HepG2 (cell line): Measurements from ENCODE around the gene VPS52. TPM values are rescaled to one million over a fixed set of nuclear protein-coding genes. Genes with fewer than 3 reads are reported as not detected.
A peak's percentile ranks its signal among the peaks of the same experiment; 100 is the strongest.

Experiments used
- ATAC-seq: fragments of 200-7000 bp; cut with Tn5 transposase; 3 replicates; pipeline ENCODE4 v1.9.1; 2020; ENCODE audit warnings: mild to moderate bottlenecking, moderate library complexity
- BruUV-seq: library from RNA; stranded (reverse); fragments of 400-500 nt; replicated peaks from 2 replicates; lab custom pipeline; 2021; lab: Mats Ljungman, UMichigan
- CTCF ChIA-PET: fragments of 300-600 bp; formaldehyde crosslinking; extraction: SDS; loops from one replicate; lab custom pipeline; 2021; ENCODE audit warnings: low total read pairs, inconsistent platforms, low intra/inter-chr PET ratio; lab: Yijun Ruan, JAX
- POLR2A ChIA-PET: fragments of 350-600 bp; sonication (Branson Sonifier 250); formaldehyde crosslinking; loops from one replicate; lab custom pipeline; 2020; ENCODE audit warnings: antibody characterized with exemption, inconsistent platforms; lab: Yijun Ruan, JAX
- DNase-seq: peaks from one replicate; pipeline ENCODE4 v3.0.0-alpha.2; 2015; ENCODE audit warnings: low spot score
- FAIRE-seq: peaks from 3 replicates; lab custom pipeline; 2011; peaks lifted over from hg19 to GRCh38; lab: Jason Lieb, UNC
- H2AFZ ChIP-seq: one replicate; pipeline ENCODE4 v1.6.1; 2011; ENCODE audit warnings: low read length, inconsistent platforms
- H3K27ac ChIP-seq: fragments of 300-600 bp; 3 replicates; pipeline ENCODE4 v1.8.0; 2011; ENCODE audit warnings: mixed run types, mild to moderate bottlenecking, mixed read lengths, low read length, inconsistent platforms; ENCODE audit not compliant: insufficient read depth; ENCODE audit errors: extremely low read length
- H3K27me3 ChIP-seq, 2 experiments: fragments of 200-600 bp in 1 of 2; 2 replicates in 1 of 2; 3 replicates in 1 of 2; pipeline versions ENCODE4 v1.6.0 to v1.8.0; 2011; ENCODE audit warnings: low read length in 2 of 2, mild to moderate bottlenecking in 2 of 2, moderate library complexity in 2 of 2, inconsistent platforms in 1 of 2; ENCODE audit not compliant: insufficient read depth in 2 of 2, control insufficient read depth in 1 of 2
- H3K36me3 ChIP-seq, 2 experiments: fragments of 200-600 bp in 1 of 2; replicated peaks in 1 of 2; 2 replicates in 1 of 2; 3 replicates in 1 of 2; pipeline versions ENCODE4 v1.5.1 to v1.8.0; 2011; ENCODE audit warnings: low read length in 2 of 2, inconsistent platforms in 1 of 2; ENCODE audit not compliant: insufficient read depth in 2 of 2, control insufficient read depth in 1 of 2
- H3K4me1 ChIP-seq: 2 replicates; pipeline ENCODE4 v1.5.1; 2012; ENCODE audit warnings: low read length, inconsistent platforms; ENCODE audit not compliant: insufficient read depth
- H3K4me2 ChIP-seq: 2 replicates; pipeline ENCODE4 v1.6.0; 2011; ENCODE audit warnings: low read depth, low read length, inconsistent platforms
- H3K4me3 ChIP-seq, 3 experiments: fragments of 200-600 bp in 1 of 3; sonication (generic), shearing (Covaris generic) in 1 of 3; replicated peaks in 1 of 3; 2 replicates each; pipeline ENCODE4 v1.5.1; 2011 to 2016; ENCODE audit warnings: low read length in 3 of 3, inconsistent platforms in 2 of 3, low read depth in 2 of 3, mild to moderate bottlenecking in 2 of 3, control low read depth in 1 of 3, mixed read lengths in 1 of 3; ENCODE audit not compliant: insufficient read depth in 1 of 3
- H3K79me2 ChIP-seq: one replicate; pipeline ENCODE4 v1.6.1; 2011; ENCODE audit warnings: low read length, inconsistent platforms; ENCODE audit not compliant: insufficient read depth
- H3K9ac ChIP-seq: 2 replicates; pipeline ENCODE4 v1.6.0; 2011; ENCODE audit warnings: mild to moderate bottlenecking, low read depth, low read length, inconsistent platforms; ENCODE audit not compliant: insufficient read depth
- H3K9me3 ChIP-seq: 2 replicates; pipeline ENCODE4 v1.5.1; 2012; ENCODE audit warnings: mild to moderate bottlenecking, low read length
- H4K20me1 ChIP-seq: 2 replicates; pipeline ENCODE4 v1.6.0; 2011; ENCODE audit warnings: inconsistent platforms, mild to moderate bottlenecking, low read length, moderate library complexity; ENCODE audit not compliant: insufficient read depth
- AGO2 ChIP-seq: fragments of 200-400 bp; formaldehyde crosslinking; optimal IDR thresholded peaks from 2 replicates; pipeline ENCODE3; 2017; ENCODE audit warnings: mild to moderate bottlenecking, low read depth, low read length, moderate library complexity
- CAMTA2 ChIP-seq: sonication (generic); formaldehyde crosslinking; IDR thresholded peaks from 2 replicates; pipeline ENCODE4 v1.4.0; 2020; ENCODE audit warnings: mild to moderate bottlenecking, missing genetic modification reagents, borderline replicate concordance
- CHD4 ChIP-seq: fragments of 200-600 bp; sonication (generic); IDR thresholded peaks from 2 replicates; pipeline ENCODE4 v1.7.0; 2017; ENCODE audit warnings: mild to moderate bottlenecking, low read length, borderline replicate concordance
- EED ChIP-seq: sonication (generic); formaldehyde crosslinking; IDR thresholded peaks from 2 replicates; pipeline ENCODE4 v1.5.0; 2020; ENCODE audit warnings: mild to moderate bottlenecking, missing genetic modification reagents
- KDM5B ChIP-seq: sonication (generic); formaldehyde crosslinking; IDR thresholded peaks from 2 replicates; pipeline ENCODE4 v1.4.0; 2020; ENCODE audit warnings: missing genetic modification reagents, mild to moderate bottlenecking, borderline replicate concordance
- NFIB ChIP-seq: sonication (generic); formaldehyde crosslinking; IDR thresholded peaks from 2 replicates; pipeline ENCODE4 v1.9.0; 2021; ENCODE audit warnings: missing genetic modification reagents, mild to moderate bottlenecking, borderline replicate concordance
- NR1H2 ChIP-seq: sonication (generic); formaldehyde crosslinking; IDR thresholded peaks from 2 replicates; pipeline ENCODE4 v1.8.1; 2022; ENCODE audit warnings: low read depth, missing genetic modification reagents, borderline replicate concordance
- RBM22 ChIP-seq: fragments of 200-400 bp; formaldehyde crosslinking; optimal IDR thresholded peaks from 2 replicates; pipeline ENCODE3; 2017; ENCODE audit warnings: mild to moderate bottlenecking, low read length, moderate library complexity
- SATB2 ChIP-seq: sonication (generic); formaldehyde crosslinking; IDR thresholded peaks from 2 replicates; pipeline ENCODE4 v1.5.0; 2020; ENCODE audit warnings: missing genetic modification reagents
- ZNF333 ChIP-seq: sonication (generic); formaldehyde crosslinking; IDR thresholded peaks from 2 replicates; pipeline ENCODE4 v1.4.0; 2020; ENCODE audit warnings: mild to moderate bottlenecking, missing genetic modification reagents, borderline replicate concordance
- ZNF879 ChIP-seq: sonication (generic); formaldehyde crosslinking; IDR thresholded peaks from 2 replicates; pipeline ENCODE4 v1.8.1; 2023; ENCODE audit warnings: missing genetic modification reagents
- WGBS: methylation state at CpG from one replicate; pipeline ENCODE4 v1.1.6; 2017; ENCODE audit warnings: low lambda C conversion rate; 5-methylcytosine and 5-hydroxymethylcytosine counted together
- in situ Hi-C: cut with HindIII; loops from 2 replicates; pipeline ENCODE4 v1.10.0; 2017; ENCODE audit warnings: low pct_unique_long_range_greater_than_20kb; ENCODE audit not compliant: extremely low pct_ligation_motif_present
- intact Hi-C: fragments of 100-400 bp; cut with micrococcal nuclease; formaldehyde crosslinking; loops from one replicate; pipeline ENCODE4 v1.10.0; 2022; ENCODE audit not compliant: unreplicated experiment
- polyA plus RNA-seq, 8 experiments: library from polyadenylated mRNA; depleted of rRNA in 3 of 8; stranded (reverse) in 7 of 8; unstranded in 1 of 8; fragments of >200 nt; fragmentation: Illumina TruSeq in 4 of 8; extraction: Trizol in 4 of 8; gene quantifications; 2 replicates each; pipeline versions ENCODE4 v1.2.1 to v1.2.3, GENCODE V29; 2011 to 2016; ENCODE audit warnings: low read depth in 4 of 8, missing spikeins in 1 of 8, mixed read lengths in 1 of 8; ENCODE audit not compliant: insufficient read depth in 1 of 8
- total RNA-seq, 5 experiments: library from RNA; depleted of rRNA; stranded (reverse); fragments of >200 nt; fragmentation: Illumina TruSeq; extraction: Trizol; gene quantifications; 2 replicates each; pipeline ENCODE4 v1.2.3, GENCODE V29; 2016; ENCODE audit warnings: low read depth in 1 of 5

VPS52 gene
- total and polyA plus RNA-seq, 2 of the 13 experiments (the other 11 are each of a cell fraction or from before 2014, with no cell fraction given) = 48.9 to 85.5 TPM

DNA sequence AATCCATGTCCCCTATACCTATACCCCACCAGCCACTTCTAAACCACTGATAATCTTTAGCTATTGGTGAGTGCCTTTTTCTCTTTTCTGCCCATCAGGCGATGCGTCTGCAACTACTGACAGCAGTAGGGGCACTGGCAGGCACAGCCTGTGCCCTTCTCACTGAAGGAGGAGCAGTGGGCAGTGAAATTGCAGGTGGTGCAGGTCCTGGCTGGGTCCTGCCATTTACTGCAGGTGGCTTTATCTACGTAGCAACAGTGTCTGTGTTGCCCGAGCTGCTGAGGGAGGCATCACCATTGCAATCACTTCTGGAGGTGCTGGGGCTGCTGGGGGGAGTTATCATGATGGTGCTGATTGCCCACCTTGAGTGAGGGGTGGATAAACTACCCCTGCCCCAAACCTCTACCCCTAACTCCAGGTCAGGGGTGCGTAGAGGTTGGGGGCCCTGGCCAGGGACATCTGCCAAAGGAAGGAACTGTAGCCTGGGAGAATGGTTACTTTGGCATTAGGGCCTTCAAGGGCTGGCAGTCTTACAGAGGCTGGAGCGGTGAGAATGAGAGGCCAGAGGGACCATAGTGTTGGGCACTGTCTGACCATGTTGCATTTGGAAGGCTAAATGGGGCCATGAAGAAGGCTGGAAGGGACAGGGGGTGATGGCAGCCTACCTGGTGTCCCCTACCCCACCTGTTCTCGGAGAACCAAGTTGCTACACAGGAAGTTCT lies 68.1 kb downstream of the VPS52 start:
- DNase-seq = no peak
- peaks cover 47% of the 10 kb centered on the region for H3K79me2 ChIP-seq
- H3K27ac ChIP-seq = peak overlapping the region; percentile 75
- H3K4me1 ChIP-seq = peaks cover 63% of the 10 kb centered on the region
- peaks cover 13% of the 10 kb centered on the region; the same call in 1 of the 2 replicates for H4K20me1 ChIP-seq
- in situ Hi-C loops = loop anchor here (5.0 to 10.0 kb wide), 3 partner anchors 44 to 211 kb away; partner anchors contain the start of genes CUTA, PHF1 and RGL2
- no peak for ATAC-seq
- peak overlapping the region; percentile 99 for H3K4me2 ChIP-seq
- 95% methylated on average over 7 of the region's 7 CpGs for WGBS
- peaks cover 10 to 24% of the 10 kb centered on the region in 2 experiments for H3K36me3 ChIP-seq
- CTCF ChIA-PET = no interaction called here
- peaks cover 0 to 4% of the 10 kb centered on the region in 2 experiments; a peak in 1 of 5 replicates for H3K27me3 ChIP-seq
- H3K9ac ChIP-seq = peak overlapping the region; percentile 17; the same call in 1 of the 2 replicates
- no peak overlapping the region for H2AFZ ChIP-seq
- intact Hi-C loops = no loop called here
- BruUV-seq = no TSS peak
- TF ChIP-seq RBM22 (peak; percentile 48), NR1H2 (no peak), NFIB (CRISPR knock-in tag) (no peak), AGO2 (peak; percentile 52), EED (no peak), ZNF879 (CRISPR knock-in tag) (no peak), SATB2 (CRISPR knock-in tag) (no peak), CHD4 (0 out of 2 replicates have a peak, but pooled peaks have one; percentile 2), CAMTA2 (CRISPR knock-in tag) (0 out of 2 replicates have a peak, but pooled peaks have one; percentile 8), ZNF333 (CRISPR knock-in tag) (no peak), KDM5B (CRISPR knock-in tag) (0 out of 2 replicates have a peak, but pooled peaks have one; percentile 2)
- POLR2A ChIA-PET = interaction anchor here (0.7 to 2.2 kb wide), 3 partner anchors 46 to 94 kb away, joined by 3 to 16 read pairs (median 4); no protein-coding TSS in a partner anchor
- H3K4me3 ChIP-seq = peak overlapping the region in 1 of 3 experiments; percentile 80; a peak in 3 of 6 replicates
- no peak for FAIRE-seq
- H3K9me3 ChIP-seq = no peaks in the 10 kb centered on the region
